Gastrocnemius medialis (tissue), 4 donors: ENCODE results near the gene TMEM196.

Experiments used
- POLR2A ChIP-seq, 2 donors: fragments of 450-650 bp; IDR thresholded peaks; one replicate each; pipeline ENCODE4 v1.6.1; 2017; ENCODE audit warnings: antibody characterized with exemption in 2 of 2, mild to moderate bottlenecking in 2 of 2, moderate library complexity in 2 of 2
- TF ChIP-seq, protein P1 (sequence below), 5 experiments: fragments of 450-650 bp in 3 of 5; fragments of 200-600 bp in 2 of 5; sonication (generic) in 2 of 5; IDR thresholded peaks in 4 of 5; conservative IDR thresholded peaks in 1 of 5; 1 replicate in 4 of 5; 2 replicates in 1 of 5; pipeline ENCODE4 v1.5.1; 2016 to 2019; ENCODE audit warnings: antibody characterized with exemption in 5 of 5, mild to moderate bottlenecking in 3 of 5, moderate library complexity in 3 of 5

DNA sequence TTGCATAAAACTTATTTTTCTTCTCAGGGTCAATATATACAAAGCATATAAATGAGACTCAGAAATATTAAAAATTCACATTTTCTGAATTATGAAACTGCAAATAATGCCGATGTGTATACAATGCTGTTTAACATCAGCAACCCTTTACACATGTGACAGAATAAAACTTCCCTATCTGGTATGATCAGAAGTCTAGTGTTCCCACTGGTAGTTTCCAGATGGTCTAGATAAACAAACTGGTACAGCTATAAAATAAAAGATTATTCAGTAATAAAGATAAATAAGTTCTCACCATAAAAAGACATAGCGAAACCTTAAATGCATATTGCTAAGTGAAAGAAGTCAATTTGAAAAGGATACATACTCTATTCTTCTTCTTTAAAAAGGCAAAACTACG, 72.5 kb downstream of the TMEM196 start:
- TF ChIP-seq, protein P1, sequence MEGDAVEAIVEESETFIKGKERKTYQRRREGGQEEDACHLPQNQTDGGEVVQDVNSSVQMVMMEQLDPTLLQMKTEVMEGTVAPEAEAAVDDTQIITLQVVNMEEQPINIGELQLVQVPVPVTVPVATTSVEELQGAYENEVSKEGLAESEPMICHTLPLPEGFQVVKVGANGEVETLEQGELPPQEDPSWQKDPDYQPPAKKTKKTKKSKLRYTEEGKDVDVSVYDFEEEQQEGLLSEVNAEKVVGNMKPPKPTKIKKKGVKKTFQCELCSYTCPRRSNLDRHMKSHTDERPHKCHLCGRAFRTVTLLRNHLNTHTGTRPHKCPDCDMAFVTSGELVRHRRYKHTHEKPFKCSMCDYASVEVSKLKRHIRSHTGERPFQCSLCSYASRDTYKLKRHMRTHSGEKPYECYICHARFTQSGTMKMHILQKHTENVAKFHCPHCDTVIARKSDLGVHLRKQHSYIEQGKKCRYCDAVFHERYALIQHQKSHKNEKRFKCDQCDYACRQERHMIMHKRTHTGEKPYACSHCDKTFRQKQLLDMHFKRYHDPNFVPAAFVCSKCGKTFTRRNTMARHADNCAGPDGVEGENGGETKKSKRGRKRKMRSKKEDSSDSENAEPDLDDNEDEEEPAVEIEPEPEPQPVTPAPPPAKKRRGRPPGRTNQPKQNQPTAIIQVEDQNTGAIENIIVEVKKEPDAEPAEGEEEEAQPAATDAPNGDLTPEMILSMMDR (IDR thresholded peaks at IDR 0.05 in 4 of 5, conservative IDR thresholded peaks at IDR 0.05 in 1 of 5), result no peak
- TF ChIP-seq POLR2A (IDR thresholded peaks at IDR 0.05), result no peak
